ENCODE results near the gene NFIX.

DNA sequence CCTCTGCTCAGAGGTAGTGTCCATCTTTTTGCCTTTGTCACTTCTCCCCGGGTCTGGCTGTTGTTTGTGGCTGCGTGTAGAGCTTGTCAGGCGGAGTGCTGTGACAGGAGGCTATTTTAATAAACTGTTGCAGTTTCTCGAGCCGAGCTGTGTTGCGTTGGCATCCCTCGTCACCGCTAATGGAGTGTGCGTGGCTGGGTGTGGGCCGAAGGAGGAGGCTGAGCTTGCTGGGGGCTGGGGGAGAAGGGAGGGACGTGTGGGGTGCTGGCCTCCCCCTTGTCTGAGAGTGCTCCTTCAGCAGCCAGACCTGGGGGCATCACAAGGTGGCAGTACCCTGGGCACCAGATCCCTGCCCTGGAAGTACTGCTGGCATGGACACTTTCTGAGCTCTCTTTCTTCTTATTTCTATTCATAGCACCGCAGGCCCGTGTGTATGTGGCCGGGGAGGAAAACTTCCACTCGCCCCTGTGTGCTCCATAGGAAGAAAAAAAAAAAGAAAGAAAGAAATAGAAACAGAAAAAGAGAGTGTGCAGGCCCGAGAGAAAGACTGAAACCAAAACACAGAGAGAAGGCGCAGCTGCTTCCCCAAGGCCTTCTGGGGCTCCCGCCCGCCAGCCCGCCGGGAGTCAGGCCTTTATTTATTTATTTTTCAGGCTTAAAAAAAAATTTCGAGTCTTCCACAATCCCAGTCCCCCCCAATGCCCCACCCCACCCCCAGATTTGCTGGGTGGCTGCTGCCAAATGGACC is 27.0 kb downstream of the NFIX start:
- TF ChIP-seq, protein P1, sequence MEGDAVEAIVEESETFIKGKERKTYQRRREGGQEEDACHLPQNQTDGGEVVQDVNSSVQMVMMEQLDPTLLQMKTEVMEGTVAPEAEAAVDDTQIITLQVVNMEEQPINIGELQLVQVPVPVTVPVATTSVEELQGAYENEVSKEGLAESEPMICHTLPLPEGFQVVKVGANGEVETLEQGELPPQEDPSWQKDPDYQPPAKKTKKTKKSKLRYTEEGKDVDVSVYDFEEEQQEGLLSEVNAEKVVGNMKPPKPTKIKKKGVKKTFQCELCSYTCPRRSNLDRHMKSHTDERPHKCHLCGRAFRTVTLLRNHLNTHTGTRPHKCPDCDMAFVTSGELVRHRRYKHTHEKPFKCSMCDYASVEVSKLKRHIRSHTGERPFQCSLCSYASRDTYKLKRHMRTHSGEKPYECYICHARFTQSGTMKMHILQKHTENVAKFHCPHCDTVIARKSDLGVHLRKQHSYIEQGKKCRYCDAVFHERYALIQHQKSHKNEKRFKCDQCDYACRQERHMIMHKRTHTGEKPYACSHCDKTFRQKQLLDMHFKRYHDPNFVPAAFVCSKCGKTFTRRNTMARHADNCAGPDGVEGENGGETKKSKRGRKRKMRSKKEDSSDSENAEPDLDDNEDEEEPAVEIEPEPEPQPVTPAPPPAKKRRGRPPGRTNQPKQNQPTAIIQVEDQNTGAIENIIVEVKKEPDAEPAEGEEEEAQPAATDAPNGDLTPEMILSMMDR (conservative IDR thresholded peaks at IDR 0.05): no peak
- TF ChIP-seq ZFX (IDR thresholded peaks at IDR 0.05): no peak

Data from C4-2B (cell line).